ENCODE data around the gene XCL2. TPM values are rescaled to one million over a fixed set of nuclear protein-coding genes. Genes with fewer than 3 reads are reported as not detected.
"Not testable (repeated sequence)": the region's sequence is repeated elsewhere in the genome, so short reads cannot be mapped to it uniquely, and the experiment has no call there.

The XCL2 gene
- total RNA-seq (under 1 TPM; 0.23 to 0.92 TPM), polyA plus RNA-seq (under 1 TPM; 0.48 to 0.61 TPM)

DNA sequence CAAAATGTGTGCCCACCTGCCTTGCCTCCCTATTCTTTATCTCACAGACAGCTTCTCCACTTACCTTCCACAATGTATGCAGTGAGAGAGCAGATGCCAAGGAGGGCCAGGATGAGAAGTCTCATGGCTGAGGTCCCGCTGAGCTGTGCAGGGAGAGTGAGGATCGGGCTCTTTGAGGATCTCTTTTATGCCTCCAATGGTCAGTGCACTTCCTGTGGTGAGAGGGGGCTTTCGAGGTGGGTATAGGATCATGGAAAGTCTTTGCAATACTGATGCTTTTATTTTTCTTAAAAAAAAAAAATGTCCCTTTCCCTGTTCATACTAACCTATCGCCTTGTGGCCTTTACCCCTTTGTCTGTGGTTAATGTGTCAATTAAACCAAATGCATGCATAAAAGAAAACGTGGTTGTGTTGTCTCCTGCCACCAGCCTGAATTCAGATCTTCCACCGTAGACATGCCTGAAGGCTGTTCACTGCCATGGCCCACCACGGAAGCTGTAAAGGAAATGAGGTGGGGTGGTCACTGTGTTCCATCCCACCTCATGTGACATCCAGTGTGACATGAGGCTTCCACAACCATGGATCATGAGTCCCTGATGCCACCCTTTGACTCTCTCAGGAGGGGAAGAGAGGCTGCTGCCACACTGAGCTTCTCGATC, at the start of gene XCL2:
Gene XCL2, minus strand, starts transcription at position 158 of the 659 bp plus-strand sequence. Its CDS starts 33 bp downstream, at position 125.
- 86% methylated on average over 5 of the region's 8 CpGs for WGBS

DNA sequence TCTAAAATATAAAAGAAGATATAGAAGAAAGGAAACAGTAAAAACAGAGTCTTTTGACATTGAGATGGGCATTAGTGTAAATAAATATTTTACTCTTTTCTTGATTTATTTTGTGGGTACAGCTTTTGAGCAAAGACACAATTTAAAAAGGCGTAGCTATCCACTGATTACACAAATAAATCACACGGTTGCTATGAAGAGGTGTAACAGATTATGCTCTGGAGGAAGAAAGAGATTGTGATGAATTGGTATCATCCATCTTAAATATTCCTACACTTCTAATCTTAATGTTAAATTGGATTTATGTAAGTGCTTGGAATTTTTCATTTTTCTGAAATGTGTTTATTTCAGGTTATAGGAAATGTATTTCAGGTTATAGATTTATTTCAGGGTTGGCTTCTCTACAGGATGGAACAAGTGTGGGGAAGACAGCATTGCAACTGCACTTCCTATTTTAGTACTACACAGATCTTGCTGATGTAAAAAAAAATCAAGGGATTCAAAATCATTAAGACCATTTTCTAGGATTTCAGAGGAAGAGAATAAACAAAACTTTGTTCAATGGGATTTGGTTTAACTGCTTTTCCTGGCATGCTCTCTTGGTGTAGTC, 47.9 kb upstream of the XCL2 start:
- H3K27me3 ChIP-seq (ENCODE audit: control insufficient read depth in 4 of 4, insufficient read depth in 4 of 4, low read length in 3 of 4): peaks cover 0 to 2% (median 0%) of the 10 kb centered on the region in 4 donors
- H3K9me3 ChIP-seq (ENCODE audit: control insufficient read depth in 4 of 4, low read length in 3 of 4): no peaks in the 10 kb centered on the region
- 82% methylated on average over 2 of the region's 2 CpGs for WGBS
- DNase-seq (ENCODE audit: low spot score): no peak
- no peak overlapping the region for H3K4me3 ChIP-seq (ENCODE audit: low read depth in 1 of 3, low read length in 3 of 3)
- no peaks in the 10 kb centered on the region for H3K36me3 ChIP-seq (ENCODE audit: control insufficient read depth in 4 of 4, insufficient read depth in 3 of 4, low read depth in 1 of 4, low read length in 3 of 4)
- no peak overlapping the region for H3K27ac ChIP-seq (ENCODE audit: low read depth in 1 of 2, low read length in 2 of 2)
- TF ChIP-seq RXRA (IDR thresholded peaks at IDR 0.05) (no peak), GABPA (IDR thresholded peaks at IDR 0.05 in 1 of 2, conservative IDR thresholded peaks at IDR 0.05 in 1 of 2) (no peak), MAX (IDR thresholded peaks at IDR 0.05) (no peak), JUND (IDR thresholded peaks at IDR 0.05) (no peak), FOXA2 (IDR thresholded peaks at IDR 0.05) (no peak), YY1 (IDR thresholded peaks at IDR 0.05) (no peak), RAD21 (IDR thresholded peaks at IDR 0.05) (no peak), TAF1 (conservative IDR thresholded peaks at IDR 0.05) (no peak)
- TF ChIP-seq, protein P1, sequence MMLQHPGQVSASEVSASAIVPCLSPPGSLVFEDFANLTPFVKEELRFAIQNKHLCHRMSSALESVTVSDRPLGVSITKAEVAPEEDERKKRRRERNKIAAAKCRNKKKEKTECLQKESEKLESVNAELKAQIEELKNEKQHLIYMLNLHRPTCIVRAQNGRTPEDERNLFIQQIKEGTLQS (IDR thresholded peaks at IDR 0.05): no peak
- H3K4me1 ChIP-seq (ENCODE audit: control insufficient read depth in 4 of 4, insufficient read depth in 4 of 4, low read length in 3 of 4): no peaks in the 10 kb centered on the region
- H3K9ac ChIP-seq (ENCODE audit: low read depth in 1 of 2, low read length in 2 of 2): no peak overlapping the region

More for the DNA sequence above, at the start of gene XCL2:
- H3K27me3 ChIP-seq (ENCODE audit: control insufficient read depth in 4 of 4, insufficient read depth in 4 of 4, low read length in 3 of 4); H3K9ac ChIP-seq (ENCODE audit: low read depth in 1 of 2, low read length in 2 of 2); H3K4me3 ChIP-seq (ENCODE audit: low read depth in 1 of 3, low read length in 3 of 3); H3K9me3 ChIP-seq (ENCODE audit: control insufficient read depth in 4 of 4, low read length in 3 of 4); DNase-seq (ENCODE audit: low spot score); H3K36me3 ChIP-seq (ENCODE audit: control insufficient read depth in 4 of 4, insufficient read depth in 3 of 4, low read depth in 1 of 4, low read length in 3 of 4); H3K4me1 ChIP-seq (ENCODE audit: control insufficient read depth in 4 of 4, insufficient read depth in 4 of 4, low read length in 3 of 4); H3K27ac ChIP-seq (ENCODE audit: low read depth in 1 of 2, low read length in 2 of 2): not testable (repeated sequence)

- no peak overlapping the region for H3K4me3 ChIP-seq (ENCODE audit: low read depth in 1 of 3, low read length in 3 of 3)
- peaks cover 0 to 2% (median 0%) of the 10 kb centered on the region in 4 donors for H3K27me3 ChIP-seq (ENCODE audit: control insufficient read depth in 4 of 4, insufficient read depth in 4 of 4, low read length in 3 of 4)
- H3K36me3 ChIP-seq (ENCODE audit: control insufficient read depth in 4 of 4, insufficient read depth in 3 of 4, low read depth in 1 of 4, low read length in 3 of 4): no peaks in the 10 kb centered on the region
- H3K9me3 ChIP-seq (ENCODE audit: control insufficient read depth in 4 of 4, low read length in 3 of 4): no peaks in the 10 kb centered on the region
- DNase-seq (ENCODE audit: low spot score): no peak
- no peaks in the 10 kb centered on the region for H3K4me1 ChIP-seq (ENCODE audit: control insufficient read depth in 4 of 4, insufficient read depth in 4 of 4, low read length in 3 of 4)
- no peak overlapping the region for H3K9ac ChIP-seq (ENCODE audit: low read depth in 1 of 2, low read length in 2 of 2)
- 91% methylated on average over 5 of the region's 5 CpGs for WGBS
- TF ChIP-seq, protein P2, sequence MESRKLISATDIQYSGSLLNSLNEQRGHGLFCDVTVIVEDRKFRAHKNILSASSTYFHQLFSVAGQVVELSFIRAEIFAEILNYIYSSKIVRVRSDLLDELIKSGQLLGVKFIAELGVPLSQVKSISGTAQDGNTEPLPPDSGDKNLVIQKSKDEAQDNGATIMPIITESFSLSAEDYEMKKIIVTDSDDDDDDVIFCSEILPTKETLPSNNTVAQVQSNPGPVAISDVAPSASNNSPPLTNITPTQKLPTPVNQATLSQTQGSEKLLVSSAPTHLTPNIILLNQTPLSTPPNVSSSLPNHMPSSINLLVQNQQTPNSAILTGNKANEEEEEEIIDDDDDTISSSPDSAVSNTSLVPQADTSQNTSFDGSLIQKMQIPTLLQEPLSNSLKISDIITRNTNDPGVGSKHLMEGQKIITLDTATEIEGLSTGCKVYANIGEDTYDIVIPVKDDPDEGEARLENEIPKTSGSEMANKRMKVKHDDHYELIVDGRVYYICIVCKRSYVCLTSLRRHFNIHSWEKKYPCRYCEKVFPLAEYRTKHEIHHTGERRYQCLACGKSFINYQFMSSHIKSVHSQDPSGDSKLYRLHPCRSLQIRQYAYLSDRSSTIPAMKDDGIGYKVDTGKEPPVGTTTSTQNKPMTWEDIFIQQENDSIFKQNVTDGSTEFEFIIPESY (IDR thresholded peaks at IDR 0.05): no peak
- TF ChIP-seq HNF4A (conservative IDR thresholded peaks at IDR 0.05): no peak
- no peak for TF ChIP-seq NR2F2 (IDR thresholded peaks at IDR 0.05)
- no peak for TF ChIP-seq SP1 (IDR thresholded peaks at IDR 0.05)
- no peak for TF ChIP-seq EGR1 (IDR thresholded peaks at IDR 0.05; ENCODE audit: low read depth in 2 of 2)
- no peak for TF ChIP-seq RXRA (IDR thresholded peaks at IDR 0.05)
- TF ChIP-seq FOXA2 (IDR thresholded peaks at IDR 0.05): no peak
- no peak for TF ChIP-seq YY1 (IDR thresholded peaks at IDR 0.05)
- TF ChIP-seq RAD21 (IDR thresholded peaks at IDR 0.05): no peak
- TF ChIP-seq MAX (IDR thresholded peaks at IDR 0.05): no peak
- TF ChIP-seq TAF1 (conservative IDR thresholded peaks at IDR 0.05): no peak
- no peak for TF ChIP-seq JUND (IDR thresholded peaks at IDR 0.05)
- TF ChIP-seq, protein P3, sequence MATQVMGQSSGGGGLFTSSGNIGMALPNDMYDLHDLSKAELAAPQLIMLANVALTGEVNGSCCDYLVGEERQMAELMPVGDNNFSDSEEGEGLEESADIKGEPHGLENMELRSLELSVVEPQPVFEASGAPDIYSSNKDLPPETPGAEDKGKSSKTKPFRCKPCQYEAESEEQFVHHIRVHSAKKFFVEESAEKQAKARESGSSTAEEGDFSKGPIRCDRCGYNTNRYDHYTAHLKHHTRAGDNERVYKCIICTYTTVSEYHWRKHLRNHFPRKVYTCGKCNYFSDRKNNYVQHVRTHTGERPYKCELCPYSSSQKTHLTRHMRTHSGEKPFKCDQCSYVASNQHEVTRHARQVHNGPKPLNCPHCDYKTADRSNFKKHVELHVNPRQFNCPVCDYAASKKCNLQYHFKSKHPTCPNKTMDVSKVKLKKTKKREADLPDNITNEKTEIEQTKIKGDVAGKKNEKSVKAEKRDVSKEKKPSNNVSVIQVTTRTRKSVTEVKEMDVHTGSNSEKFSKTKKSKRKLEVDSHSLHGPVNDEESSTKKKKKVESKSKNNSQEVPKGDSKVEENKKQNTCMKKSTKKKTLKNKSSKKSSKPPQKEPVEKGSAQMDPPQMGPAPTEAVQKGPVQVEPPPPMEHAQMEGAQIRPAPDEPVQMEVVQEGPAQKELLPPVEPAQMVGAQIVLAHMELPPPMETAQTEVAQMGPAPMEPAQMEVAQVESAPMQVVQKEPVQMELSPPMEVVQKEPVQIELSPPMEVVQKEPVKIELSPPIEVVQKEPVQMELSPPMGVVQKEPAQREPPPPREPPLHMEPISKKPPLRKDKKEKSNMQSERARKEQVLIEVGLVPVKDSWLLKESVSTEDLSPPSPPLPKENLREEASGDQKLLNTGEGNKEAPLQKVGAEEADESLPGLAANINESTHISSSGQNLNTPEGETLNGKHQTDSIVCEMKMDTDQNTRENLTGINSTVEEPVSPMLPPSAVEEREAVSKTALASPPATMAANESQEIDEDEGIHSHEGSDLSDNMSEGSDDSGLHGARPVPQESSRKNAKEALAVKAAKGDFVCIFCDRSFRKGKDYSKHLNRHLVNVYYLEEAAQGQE (IDR thresholded peaks at IDR 0.05): no peak
- TF ChIP-seq FOXA1 (IDR thresholded peaks at IDR 0.05): no peak
- TF ChIP-seq CTCF (IDR thresholded peaks at IDR 0.05; ENCODE audit: low read depth, low read length, missing input control): no peak
- no peak for TF ChIP-seq HNF4G (IDR thresholded peaks at IDR 0.05)
- TF ChIP-seq GABPA (IDR thresholded peaks at IDR 0.05 in 1 of 2, conservative IDR thresholded peaks at IDR 0.05 in 1 of 2): no peak
- TF ChIP-seq, protein P1 (IDR thresholded peaks at IDR 0.05): no peak
- no peak overlapping the region for H3K27ac ChIP-seq (ENCODE audit: low read depth in 1 of 2, low read length in 2 of 2)
Measured at GRCh38 chr1:168591066-168591465, 47.3 kb upstream of the XCL2 start.
